ENCODE data around the gene STPG3.

STPG3 gene

GRCh38 chr9:137221506-137222111, 29.5 kb upstream of the STPG3 start:
- in situ Hi-C loops (cut with HindIII; ENCODE audit: low sequenced_read_pairs), result loop anchor here (5.0 kb wide), 1 partner anchor 54 kb away; no protein-coding TSS in a partner anchor

GRCh38 chr9:137222190-137223077, 28.7 kb upstream of the STPG3 start, which contains the start of gene RNF208:
Gene RNF208, minus strand, starts transcription at chr9:137222240. Its CDS starts 1,028 bp downstream, at chr9:137221212.
- in situ Hi-C loops (cut with HindIII; ENCODE audit: low sequenced_read_pairs), result loop anchor here (5.0 kb wide), 1 partner anchor 55 kb away; no protein-coding TSS in a partner anchor

DNA sequence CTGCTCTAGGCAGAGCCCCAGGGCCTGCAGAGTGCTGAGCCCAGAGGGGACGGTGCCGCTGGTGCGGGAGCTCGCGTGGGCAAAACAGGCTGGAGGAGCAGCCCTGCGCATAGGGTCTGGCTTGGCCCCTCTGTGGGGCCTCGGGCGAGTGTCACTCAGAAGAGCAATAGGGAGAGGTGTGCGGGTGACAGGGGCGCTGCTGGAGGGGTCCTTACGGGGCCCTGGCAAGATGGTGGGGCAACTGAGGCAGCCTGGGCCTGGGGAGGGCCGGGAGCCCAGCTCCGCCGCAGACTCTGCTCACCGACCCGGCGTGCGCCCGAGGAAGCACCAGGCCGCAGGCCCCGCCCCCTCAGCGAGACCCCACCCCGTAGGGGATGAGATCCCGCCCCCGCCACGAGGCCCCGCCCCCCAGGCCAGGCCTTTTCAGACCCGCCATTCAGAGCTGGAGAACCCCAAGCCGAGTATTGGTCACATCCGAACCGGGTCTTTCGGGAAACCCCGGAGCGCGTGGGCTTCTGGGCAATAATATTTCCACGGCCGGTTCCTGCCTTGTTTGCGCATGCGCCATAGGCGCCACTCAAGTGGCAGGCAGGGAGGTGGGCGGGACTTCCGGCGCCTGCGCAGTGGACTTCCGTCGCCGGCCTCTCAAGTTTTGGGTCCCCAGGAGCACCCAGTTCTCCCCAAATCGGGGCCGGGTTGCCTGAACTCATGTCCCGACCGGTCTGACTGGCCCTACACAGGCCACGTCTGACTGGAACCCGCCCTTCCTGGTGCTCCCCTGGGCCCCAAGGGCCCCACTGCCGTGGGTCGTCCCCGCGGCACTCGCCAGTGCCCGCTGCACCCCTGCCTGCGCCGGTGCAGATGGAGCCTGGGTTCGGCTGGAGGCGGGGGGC, 27.8 kb upstream of the STPG3 start:
- in situ Hi-C loops (cut with HindIII; ENCODE audit: low sequenced_read_pairs), result loop anchor here (5.0 kb wide), 1 partner anchor 56 kb away; no protein-coding TSS in a partner anchor

- in situ Hi-C loops (cut with HindIII; ENCODE audit: low sequenced_read_pairs), result loop anchor here (5.0 kb wide), 1 partner anchor 58 kb away; no protein-coding TSS in a partner anchor
Observed at GRCh38 chr9:137224830-137225694, 26.0 kb upstream of the STPG3 start, which contains the start of gene CYSRT1. Gene CYSRT1, plus strand, starts transcription at chr9:137225174. Its CDS starts 448 bp downstream, at chr9:137225622.

DNA sequence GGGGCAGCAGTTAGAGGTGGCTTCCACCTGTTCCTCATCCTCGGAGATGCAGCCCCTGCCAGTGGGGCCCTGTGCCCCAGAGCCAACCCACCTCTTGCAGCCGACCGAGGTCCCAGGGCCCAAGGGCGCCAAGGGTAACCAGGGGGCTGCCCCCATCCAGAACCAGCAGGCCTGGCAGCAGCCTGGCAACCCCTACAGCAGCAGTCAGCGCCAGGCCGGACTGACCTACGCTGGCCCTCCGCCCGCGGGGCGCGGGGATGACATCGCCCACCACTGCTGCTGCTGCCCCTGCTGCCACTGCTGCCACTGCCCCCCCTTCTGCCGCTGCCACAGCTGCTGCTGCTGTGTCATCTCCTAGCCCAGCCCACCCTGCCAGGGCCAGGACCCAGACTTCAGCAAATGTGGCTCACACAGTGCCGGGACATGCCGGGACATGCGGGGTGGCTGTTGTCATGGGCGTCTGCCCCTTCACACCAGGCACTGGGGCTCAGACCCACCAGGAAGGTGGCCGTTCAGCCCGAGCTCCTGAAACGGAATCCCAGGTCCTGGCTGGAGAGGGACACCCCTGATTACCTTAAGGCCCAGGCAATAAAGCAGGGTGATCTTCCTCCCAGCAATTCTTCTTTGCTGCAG, 25.3 kb upstream of the STPG3 start:
- in situ Hi-C loops (cut with HindIII; ENCODE audit: low sequenced_read_pairs), result no loop called here

DNA sequence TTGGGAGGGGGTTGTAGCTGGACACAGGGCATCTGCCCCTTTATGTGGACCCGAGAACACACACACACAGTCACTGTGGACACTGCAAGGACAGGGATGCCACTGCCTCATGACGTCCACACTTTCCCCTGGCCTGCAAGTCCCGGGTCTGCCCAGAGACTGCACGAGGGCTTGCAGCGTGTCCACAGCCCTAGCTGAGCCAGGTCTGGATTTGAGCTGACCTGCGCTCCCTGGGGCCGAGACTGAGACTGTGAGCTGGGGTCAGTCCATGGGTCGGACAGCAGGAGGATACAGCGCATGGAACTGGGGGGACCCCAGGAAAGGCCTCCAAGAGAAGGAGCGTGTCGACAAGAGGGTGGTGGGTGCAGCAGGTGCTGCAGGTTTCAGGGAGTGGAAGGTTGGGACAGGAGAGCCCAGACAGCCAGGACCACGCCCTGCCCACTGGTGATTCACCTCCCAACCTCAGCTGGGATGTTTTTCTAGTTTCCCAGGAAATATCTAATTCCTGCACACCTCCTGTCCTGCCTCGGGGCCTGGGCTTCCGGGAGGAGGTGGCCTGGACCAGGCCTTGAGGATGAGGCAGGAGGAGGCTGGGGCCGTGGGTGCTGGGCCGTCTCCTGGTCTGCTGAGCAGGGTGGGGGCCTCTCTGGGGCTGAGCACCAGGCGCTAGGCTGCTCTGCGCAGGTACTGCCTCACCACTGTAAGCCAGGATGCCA, 24.6 kb upstream of the STPG3 start:
- in situ Hi-C loops (cut with HindIII; ENCODE audit: low sequenced_read_pairs), result no loop called here

DNA sequence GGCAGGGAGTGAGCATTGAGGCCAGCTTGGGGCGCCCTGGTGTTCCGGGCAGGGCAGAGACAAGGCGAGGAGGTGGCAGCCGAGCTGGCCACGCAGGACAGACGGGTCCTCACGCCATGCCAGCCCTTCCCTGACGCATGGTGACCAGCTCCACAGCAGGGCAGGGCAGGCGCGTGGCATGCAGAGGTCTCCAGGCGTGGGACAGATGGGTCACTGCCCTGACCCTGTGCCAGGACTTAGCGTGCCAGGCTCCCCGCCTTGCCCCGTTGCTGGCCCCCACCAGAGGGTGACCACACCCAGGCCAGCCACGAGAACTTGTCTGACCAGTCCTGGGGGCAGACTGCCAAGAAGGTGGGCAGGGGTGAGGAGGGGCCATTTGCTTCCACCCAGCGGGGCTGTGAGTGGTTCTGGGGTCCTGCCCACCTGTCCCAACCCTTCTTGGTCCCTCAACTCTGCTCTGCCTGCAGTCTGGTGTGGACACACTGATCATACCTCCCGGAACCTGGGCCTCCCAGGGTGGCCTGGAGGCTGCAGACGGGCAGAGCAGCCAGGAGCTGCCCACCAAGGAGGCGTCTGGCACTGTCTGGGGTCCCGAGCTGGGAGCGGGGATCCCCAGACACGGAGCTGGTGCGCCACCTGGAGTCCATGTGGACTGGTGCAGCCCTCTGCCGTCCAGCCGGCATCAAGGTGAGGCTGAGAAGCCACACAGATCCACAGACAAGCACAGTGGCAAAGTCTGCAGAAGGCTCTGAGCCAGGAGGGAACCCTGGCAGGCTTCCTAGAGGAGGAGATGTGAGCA, 23.8 kb upstream of the STPG3 start, which contains the start of gene RNF224:
Gene RNF224 (plus strand): TSS at position 449 of the 799 bp plus-strand sequence. CDS start 834 bp downstream, outside the sequence.
- in situ Hi-C loops (cut with HindIII; ENCODE audit: low sequenced_read_pairs), result no loop called here

GRCh38 chr9:137227853-137228505, 23.1 kb upstream of the STPG3 start:
- in situ Hi-C loops (cut with HindIII; ENCODE audit: low sequenced_read_pairs), result no loop called here

DNA sequence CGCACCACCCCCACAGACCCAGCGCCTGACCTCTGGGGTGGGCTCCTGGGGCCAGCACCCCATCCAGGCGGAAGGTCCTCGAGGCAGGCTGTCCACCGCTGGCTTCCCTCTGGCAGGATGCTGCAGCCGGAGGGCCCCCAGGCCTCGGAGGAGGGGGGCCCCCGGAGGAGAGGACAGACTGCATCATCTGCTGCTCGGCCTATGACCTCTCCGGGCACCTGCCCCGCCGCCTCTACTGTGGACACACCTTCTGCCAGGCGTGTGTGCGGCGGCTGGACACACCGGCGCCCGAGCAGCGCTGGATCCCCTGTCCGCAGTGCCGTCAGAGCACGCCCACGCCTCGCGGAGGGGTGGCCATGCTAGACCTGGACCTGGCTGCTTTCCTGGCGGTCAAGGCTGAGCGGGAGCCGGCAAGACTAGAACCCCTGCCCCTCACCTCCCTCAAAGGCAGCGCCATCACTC, 22.5 kb upstream of the STPG3 start:
- in situ Hi-C loops (cut with HindIII; ENCODE audit: low sequenced_read_pairs), result no loop called here

- in situ Hi-C loops (cut with HindIII; ENCODE audit: low sequenced_read_pairs), result no loop called here
Observed at GRCh38 chr9:137228968-137229896, 21.9 kb upstream of the STPG3 start.

DNA sequence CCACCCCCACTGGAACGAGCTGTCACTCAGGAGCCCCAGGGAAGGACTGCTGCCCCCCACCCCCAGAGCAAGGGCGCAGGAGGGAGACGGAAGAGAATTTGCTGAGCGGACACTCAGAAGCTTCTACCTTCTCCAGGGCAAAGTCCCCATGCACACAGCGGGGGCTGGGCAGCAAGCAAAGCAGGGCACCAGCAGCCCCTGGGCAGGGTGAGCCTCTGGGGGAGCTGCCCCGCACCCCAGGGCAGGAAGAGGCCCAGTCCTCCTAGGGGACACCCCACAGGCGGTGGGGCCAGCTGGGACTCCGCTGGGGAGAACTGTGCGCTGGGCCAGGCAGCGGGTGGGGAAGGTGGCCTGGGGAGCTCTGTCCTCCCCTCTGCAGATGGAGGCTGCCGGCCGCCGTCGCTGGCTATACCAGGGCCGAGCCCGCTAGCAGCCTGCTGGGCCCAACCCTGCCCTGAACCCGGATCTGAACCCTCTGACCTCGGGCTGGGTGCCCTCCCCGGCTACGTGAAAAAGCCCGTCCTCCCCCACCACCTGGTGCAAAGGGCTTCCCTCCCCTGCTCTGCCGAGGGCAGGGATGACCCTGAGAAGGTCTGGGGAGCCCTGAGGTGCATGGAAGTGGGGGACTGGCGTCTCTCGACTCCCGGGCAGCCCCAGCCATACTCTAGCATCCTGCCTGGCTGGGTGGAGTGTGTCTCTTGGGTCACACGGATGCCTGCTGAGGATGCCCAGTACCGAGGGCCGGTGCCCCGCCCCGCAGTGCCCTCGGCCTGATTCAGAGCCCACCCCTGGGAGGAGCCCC, 21.0 kb upstream of the STPG3 start:
- in situ Hi-C loops (cut with HindIII; ENCODE audit: low sequenced_read_pairs), result no loop called here

DNA sequence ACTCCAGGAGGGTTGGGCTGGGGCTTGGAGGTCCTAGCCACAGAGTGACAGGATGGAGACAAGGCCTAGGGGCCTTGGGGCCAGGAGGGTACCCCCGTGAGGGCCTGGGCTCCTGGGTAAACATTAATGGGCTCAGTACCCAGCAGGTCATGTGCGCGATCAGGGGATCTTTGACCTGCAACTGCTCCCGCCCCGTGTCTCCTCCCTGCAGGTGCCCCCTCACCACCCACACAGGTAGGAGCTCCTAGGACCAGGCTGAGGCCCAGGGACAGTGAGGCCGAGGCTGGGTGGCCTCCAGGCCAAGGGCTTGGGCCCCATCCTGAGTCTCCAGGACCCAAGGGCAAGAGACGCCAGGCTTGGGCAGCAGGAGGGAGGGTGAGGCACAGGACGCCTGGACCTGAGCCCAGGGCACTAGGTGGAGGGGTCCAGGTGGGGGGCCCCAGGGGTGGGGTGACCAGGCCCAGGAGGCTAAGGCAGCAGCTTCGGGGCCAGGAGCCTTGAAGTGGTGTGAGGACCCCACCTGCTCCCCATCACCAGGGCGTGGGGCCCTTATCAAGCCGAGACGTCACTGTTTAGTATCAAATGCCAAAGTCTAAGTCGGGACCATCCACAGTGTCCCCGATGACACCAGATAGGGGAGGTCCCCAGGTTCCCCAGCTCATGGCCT, 20.2 kb upstream of the STPG3 start, which contains the start of gene SLC34A3:
Gene SLC34A3 (plus strand): TSS at position 197 of the 667 bp plus-strand sequence. CDS start 802 bp downstream, outside the sequence.
- in situ Hi-C loops (cut with HindIII; ENCODE audit: low sequenced_read_pairs), result no loop called here

DNA sequence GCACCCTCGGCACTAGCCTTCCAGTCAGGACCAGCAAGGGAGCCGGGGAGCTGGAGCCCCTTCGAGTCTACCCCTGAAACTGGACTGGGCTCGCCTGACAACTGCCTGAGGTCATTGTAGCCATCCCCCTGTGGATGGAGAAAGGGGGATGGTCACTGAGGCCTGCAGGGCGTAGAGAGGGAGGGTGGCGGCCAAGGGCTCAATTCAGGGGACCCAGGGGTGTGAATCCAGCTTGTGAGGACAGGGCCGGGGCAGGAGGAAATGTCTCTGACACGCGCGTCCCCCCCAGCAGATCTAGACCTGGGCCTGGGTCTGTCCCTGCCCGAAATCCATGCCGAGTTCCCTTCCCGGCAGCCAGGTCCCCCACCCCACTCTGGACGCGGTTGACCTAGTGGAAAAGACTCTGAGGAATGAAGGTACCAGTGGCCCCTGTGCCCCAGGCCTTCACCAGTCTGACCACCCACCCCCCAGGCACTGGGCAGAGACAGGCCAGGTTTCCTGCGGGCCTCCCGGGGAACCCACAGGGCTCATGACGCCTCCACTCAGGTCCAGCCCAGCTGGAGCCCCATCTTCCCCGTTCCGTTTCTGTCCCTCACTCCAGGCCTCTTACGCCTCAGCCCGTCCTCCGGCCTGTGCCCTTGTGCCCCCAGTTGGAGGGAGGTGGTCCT, 19.6 kb upstream of the STPG3 start:
- in situ Hi-C loops (cut with HindIII; ENCODE audit: low sequenced_read_pairs), result no loop called here

DNA sequence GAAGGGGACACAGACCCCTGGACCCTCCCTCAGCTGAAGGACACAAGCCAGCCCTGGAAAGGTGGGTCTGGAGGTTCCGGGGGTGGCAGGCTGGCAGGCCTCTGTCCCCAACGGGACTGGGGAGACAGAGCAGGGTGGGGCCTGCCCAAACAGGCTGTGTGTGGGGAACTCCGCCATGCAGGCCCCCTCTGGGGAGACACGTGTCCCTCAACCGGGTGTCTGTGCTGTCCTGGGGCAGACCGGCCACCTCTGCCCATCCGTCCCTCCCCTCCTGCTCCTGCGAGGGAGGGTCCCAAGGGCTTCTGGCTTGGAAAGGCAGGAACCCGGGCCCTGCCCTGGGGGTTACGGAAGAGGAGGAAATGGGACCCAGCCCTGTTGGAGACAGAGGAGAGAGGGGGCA, 19.0 kb upstream of the STPG3 start:
- in situ Hi-C loops (cut with HindIII; ENCODE audit: low sequenced_read_pairs), result no loop called here

Data from endothelial cell of hepatic sinusoid (primary cell).